ENCODE measurements around the gene CHSY1. TPM values are rescaled to one million over a fixed set of nuclear protein-coding genes. Genes with fewer than 3 reads are reported as not detected.

CHSY1 gene
- 34.1 TPM for total RNA-seq

GRCh38 chr15:101251830-101252820 lies at the start of gene CHSY1:
Gene CHSY1, minus strand, starts transcription at chr15:101252048. Its CDS starts 592 bp downstream, at chr15:101251456.

GRCh38 chr15:101294731-101295606 lies 43.1 kb upstream of the CHSY1 start, which contains the start of gene SNRPA1:
Gene SNRPA1, minus strand, starts transcription at chr15:101295248. Its CDS starts 70 bp downstream, at chr15:101295178.

GRCh38 chr15:101277038-101277822 lies 25.4 kb upstream of the CHSY1 start, which contains the start of gene SELENOS:
Gene SELENOS, minus strand, starts transcription at chr15:101277485. Its CDS starts 68 bp downstream, at chr15:101277417.

Other genes starting within 250 kb of the CHSY1 start
- 45.9 TPM for gene SELENOS, start 25.4 kb upstream of the CHSY1 start, total RNA-seq
- 16.6 TPM for gene SNRPA1, start 43.2 kb upstream of the CHSY1 start, total RNA-seq
- gene PCSK6, start 237.7 kb upstream of the CHSY1 start, total RNA-seq, result 17.8 TPM